ENCODE results near the gene SOWAHD.

The SOWAHD gene

DNA sequence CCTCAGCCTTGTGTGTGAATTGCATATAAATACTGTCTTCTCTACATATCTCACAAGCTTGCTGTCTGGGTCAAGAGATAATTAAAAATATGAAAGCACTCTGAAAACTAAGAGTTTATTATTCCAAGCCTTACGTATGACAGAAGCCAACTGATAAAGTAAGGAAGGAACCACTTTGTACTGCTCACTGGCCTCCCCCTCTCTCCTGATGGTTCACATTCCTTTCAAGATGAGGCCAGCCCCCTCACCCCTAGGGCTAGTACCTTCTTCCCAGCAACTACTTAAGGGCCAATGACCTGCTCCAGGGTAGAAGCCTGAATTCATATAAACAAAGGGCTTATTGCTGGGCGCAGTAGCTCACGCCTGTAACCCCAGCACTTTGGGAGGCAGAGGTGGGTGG is 5.4 kb upstream of the SOWAHD start (continued):
- TF ChIP-seq, protein P1, sequence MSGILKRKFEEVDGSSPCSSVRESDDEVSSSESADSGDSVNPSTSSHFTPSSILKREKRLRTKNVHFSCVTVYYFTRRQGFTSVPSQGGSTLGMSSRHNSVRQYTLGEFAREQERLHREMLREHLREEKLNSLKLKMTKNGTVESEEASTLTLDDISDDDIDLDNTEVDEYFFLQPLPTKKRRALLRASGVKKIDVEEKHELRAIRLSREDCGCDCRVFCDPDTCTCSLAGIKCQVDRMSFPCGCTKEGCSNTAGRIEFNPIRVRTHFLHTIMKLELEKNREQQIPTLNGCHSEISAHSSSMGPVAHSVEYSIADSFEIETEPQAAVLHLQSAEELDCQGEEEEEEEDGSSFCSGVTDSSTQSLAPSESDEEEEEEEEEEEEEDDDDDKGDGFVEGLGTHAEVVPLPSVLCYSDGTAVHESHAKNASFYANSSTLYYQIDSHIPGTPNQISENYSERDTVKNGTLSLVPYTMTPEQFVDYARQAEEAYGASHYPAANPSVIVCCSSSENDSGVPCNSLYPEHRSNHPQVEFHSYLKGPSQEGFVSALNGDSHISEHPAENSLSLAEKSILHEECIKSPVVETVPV (CRISPR knock-in tag; IDR thresholded peaks at IDR 0.05), result no peak
- TF ChIP-seq ZC3H10 (CRISPR knock-in tag; IDR thresholded peaks at IDR 0.05) (no peak), CSDC2 (CRISPR knock-in tag; IDR thresholded peaks at IDR 0.05) (no peak)

DNA sequence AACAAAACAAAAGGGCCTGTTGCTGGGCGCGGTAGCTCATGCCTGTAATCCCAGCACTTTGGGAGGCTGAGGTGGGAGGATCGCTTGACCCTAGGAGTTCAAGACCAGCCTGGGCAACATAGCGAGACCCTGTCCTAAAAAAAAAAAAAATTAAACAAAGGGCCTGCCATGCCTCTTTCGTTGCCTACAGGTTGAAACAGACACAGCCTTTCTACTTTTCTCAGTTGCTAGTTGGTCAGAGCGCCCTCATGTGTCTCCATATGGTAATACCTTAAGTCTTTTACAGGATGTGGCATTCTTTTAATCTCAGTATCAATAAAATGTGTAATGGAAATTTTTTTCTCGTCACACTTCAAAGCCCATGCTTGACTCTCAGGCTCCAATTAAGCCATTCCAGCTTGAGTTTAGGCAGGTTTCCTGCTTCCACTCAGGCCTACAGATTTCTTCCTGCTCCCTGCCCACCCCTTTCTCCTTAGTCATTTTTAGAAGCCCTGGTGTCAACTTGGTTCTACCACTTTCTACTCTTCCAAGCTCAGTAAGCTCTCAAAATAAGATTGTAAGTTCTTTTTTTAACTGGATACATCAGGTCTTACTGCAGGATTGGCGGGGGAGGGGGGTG is 4.6 kb upstream of the SOWAHD start:
- TF ChIP-seq BACH2 (CRISPR knock-in tag; IDR thresholded peaks at IDR 0.05; ENCODE audit: borderline replicate concordance), result no peak
- no peak for TF ChIP-seq OSR1 (CRISPR knock-in tag; IDR thresholded peaks at IDR 0.05)
- TF ChIP-seq ZC3H10 (CRISPR knock-in tag; IDR thresholded peaks at IDR 0.05), result no peak
- TF ChIP-seq, protein P2, sequence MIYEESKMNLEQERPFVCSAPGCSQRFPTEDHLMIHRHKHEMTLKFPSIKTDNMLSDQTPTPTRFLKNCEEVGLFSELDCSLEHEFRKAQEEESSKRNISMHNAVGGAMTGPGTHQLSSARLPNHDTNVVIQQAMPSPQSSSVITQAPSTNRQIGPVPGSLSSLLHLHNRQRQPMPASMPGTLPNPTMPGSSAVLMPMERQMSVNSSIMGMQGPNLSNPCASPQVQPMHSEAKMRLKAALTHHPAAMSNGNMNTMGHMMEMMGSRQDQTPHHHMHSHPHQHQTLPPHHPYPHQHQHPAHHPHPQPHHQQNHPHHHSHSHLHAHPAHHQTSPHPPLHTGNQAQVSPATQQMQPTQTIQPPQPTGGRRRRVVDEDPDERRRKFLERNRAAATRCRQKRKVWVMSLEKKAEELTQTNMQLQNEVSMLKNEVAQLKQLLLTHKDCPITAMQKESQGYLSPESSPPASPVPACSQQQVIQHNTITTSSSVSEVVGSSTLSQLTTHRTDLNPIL (CRISPR knock-in tag; IDR thresholded peaks at IDR 0.05; ENCODE audit: low read depth), result no peak
- no peak for TF ChIP-seq ZFP30 (CRISPR knock-in tag; IDR thresholded peaks at IDR 0.05)
- no peak for TF ChIP-seq ARNTL (CRISPR knock-in tag; IDR thresholded peaks at IDR 0.05; ENCODE audit: borderline replicate concordance, low read depth)
- TF ChIP-seq ISL1 (CRISPR knock-in tag; IDR thresholded peaks at IDR 0.05), result no peak
- TF ChIP-seq, protein P3, sequence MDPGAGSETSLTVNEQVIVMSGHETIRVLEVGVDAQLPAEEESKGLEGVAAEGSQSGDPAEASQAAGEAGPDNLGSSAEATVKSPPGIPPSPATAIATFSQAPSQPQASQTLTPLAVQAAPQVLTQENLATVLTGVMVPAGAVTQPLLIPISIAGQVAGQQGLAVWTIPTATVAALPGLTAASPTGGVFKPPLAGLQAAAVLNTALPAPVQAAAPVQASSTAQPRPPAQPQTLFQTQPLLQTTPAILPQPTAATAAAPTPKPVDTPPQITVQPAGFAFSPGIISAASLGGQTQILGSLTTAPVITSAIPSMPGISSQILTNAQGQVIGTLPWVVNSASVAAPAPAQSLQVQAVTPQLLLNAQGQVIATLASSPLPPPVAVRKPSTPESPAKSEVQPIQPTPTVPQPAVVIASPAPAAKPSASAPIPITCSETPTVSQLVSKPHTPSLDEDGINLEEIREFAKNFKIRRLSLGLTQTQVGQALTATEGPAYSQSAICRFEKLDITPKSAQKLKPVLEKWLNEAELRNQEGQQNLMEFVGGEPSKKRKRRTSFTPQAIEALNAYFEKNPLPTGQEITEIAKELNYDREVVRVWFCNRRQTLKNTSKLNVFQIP (CRISPR knock-in tag; IDR thresholded peaks at IDR 0.05; ENCODE audit: borderline replicate concordance, low read depth), result no peak
- TF ChIP-seq, protein P4, sequence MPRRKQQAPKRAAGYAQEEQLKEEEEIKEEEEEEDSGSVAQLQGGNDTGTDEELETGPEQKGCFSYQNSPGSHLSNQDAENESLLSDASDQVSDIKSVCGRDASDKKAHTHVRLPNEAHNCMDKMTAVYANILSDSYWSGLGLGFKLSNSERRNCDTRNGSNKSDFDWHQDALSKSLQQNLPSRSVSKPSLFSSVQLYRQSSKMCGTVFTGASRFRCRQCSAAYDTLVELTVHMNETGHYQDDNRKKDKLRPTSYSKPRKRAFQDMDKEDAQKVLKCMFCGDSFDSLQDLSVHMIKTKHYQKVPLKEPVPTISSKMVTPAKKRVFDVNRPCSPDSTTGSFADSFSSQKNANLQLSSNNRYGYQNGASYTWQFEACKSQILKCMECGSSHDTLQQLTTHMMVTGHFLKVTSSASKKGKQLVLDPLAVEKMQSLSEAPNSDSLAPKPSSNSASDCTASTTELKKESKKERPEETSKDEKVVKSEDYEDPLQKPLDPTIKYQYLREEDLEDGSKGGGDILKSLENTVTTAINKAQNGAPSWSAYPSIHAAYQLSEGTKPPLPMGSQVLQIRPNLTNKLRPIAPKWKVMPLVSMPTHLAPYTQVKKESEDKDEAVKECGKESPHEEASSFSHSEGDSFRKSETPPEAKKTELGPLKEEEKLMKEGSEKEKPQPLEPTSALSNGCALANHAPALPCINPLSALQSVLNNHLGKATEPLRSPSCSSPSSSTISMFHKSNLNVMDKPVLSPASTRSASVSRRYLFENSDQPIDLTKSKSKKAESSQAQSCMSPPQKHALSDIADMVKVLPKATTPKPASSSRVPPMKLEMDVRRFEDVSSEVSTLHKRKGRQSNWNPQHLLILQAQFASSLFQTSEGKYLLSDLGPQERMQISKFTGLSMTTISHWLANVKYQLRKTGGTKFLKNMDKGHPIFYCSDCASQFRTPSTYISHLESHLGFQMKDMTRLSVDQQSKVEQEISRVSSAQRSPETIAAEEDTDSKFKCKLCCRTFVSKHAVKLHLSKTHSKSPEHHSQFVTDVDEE (CRISPR knock-in tag; IDR thresholded peaks at IDR 0.05), result no peak
- no peak for TF ChIP-seq ESRRG (CRISPR knock-in tag; IDR thresholded peaks at IDR 0.05)
- no peak for TF ChIP-seq ZFP3 (CRISPR knock-in tag; IDR thresholded peaks at IDR 0.05)
- no peak for TF ChIP-seq CSDC2 (CRISPR knock-in tag; IDR thresholded peaks at IDR 0.05)
- TF ChIP-seq, protein P5, sequence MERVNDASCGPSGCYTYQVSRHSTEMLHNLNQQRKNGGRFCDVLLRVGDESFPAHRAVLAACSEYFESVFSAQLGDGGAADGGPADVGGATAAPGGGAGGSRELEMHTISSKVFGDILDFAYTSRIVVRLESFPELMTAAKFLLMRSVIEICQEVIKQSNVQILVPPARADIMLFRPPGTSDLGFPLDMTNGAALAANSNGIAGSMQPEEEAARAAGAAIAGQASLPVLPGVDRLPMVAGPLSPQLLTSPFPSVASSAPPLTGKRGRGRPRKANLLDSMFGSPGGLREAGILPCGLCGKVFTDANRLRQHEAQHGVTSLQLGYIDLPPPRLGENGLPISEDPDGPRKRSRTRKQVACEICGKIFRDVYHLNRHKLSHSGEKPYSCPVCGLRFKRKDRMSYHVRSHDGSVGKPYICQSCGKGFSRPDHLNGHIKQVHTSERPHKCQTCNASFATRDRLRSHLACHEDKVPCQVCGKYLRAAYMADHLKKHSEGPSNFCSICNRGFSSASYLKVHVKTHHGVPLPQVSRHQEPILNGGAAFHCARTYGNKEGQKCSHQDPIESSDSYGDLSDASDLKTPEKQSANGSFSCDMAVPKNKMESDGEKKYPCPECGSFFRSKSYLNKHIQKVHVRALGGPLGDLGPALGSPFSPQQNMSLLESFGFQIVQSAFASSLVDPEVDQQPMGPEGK (CRISPR knock-in tag; IDR thresholded peaks at IDR 0.05; ENCODE audit: borderline replicate concordance), result no peak
- no peak for TF ChIP-seq GLIS3 (CRISPR knock-in tag; IDR thresholded peaks at IDR 0.05)
- TF ChIP-seq PPARA (CRISPR knock-in tag; IDR thresholded peaks at IDR 0.05; ENCODE audit: borderline replicate concordance), result no peak
- ATAC-seq, result peak; percentile 62

DNA sequence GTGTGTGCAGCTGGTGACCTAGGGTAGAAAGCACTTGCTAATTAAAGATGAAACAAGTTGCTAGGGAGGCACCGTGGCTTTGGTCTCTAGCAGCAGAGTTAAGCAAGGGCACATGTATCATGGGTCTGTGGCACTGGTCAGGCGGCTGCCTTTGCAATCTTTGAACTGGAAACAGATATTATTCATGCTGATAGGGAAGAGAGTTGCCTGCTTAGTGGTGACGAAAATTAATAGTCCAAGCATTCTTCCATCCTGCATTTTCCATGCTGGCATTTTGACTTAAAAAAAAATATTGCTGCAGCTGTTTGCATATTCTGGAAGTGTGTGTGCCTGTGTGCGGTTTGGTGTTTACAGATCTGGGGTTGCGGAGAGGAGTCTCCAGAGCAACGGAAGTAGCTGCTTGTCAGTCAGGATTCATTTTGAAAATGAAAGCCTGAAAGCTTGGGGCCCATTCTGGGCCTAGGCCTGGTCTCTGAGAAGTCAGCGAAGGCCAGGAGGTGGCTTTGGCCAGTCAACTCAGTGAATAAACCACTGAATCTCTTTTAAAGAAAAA is 2.3 kb upstream of the SOWAHD start:
- TF ChIP-seq TCF4 (CRISPR knock-in tag; IDR thresholded peaks at IDR 0.05; ENCODE audit: borderline replicate concordance) (no peak), CSDC2 (CRISPR knock-in tag; IDR thresholded peaks at IDR 0.05) (no peak), GLIS3 (CRISPR knock-in tag; IDR thresholded peaks at IDR 0.05) (no peak), ZNF8 (CRISPR knock-in tag; IDR thresholded peaks at IDR 0.05) (no peak), ZFP3 (CRISPR knock-in tag; IDR thresholded peaks at IDR 0.05) (no peak), ZFP30 (CRISPR knock-in tag; IDR thresholded peaks at IDR 0.05) (no peak), PPARA (CRISPR knock-in tag; IDR thresholded peaks at IDR 0.05; ENCODE audit: borderline replicate concordance) (no peak), ZNF70 (CRISPR knock-in tag; IDR thresholded peaks at IDR 0.05) (no peak), OSR1 (CRISPR knock-in tag; IDR thresholded peaks at IDR 0.05) (no peak), ZNF565 (CRISPR knock-in tag; conservative IDR thresholded peaks at IDR 0.05; ENCODE audit: low read depth) (no peak)
- TF ChIP-seq, protein P2 (CRISPR knock-in tag; IDR thresholded peaks at IDR 0.05; ENCODE audit: low read depth), result no peak
- TF ChIP-seq, protein P4 (CRISPR knock-in tag; IDR thresholded peaks at IDR 0.05), result no peak
- no peak for ATAC-seq
